CD4-positive, alpha-beta T cell (primary cell): ENCODE results near the gene NCF2. TPM values are rescaled to one million over a fixed set of nuclear protein-coding genes. Genes with fewer than 3 reads are reported as not detected.

Experiments used
- ATAC-seq: fragments of 200-7000 bp; cut with Tn5 transposase; one replicate; pipeline ENCODE4 v1.10.0; 2022; ENCODE audit warnings: mild to moderate bottlenecking; ENCODE audit not compliant: poor library complexity
- CTCF ChIA-PET: fragments of 350-600 bp; sonication (Branson Sonifier 250); formaldehyde crosslinking; loops from one replicate; lab custom pipeline; 2021; ENCODE audit warnings: antibody characterized with exemption, inconsistent platforms; lab: Charles Lee
- POLR2A ChIA-PET: fragments of 350-600 bp; sonication (Branson Sonifier 250); formaldehyde crosslinking; loops from one replicate; lab custom pipeline; 2021; ENCODE audit warnings: antibody characterized with exemption, inconsistent platforms; lab: Charles Lee
- DNase-seq, 14 experiments: peaks; one replicate each; pipeline ENCODE4 v3.0.0-alpha.2; 2013 to 2020; ENCODE audit warnings: mixed read lengths in 2 of 14
- H3K27ac ChIP-seq, 2 donors: one replicate each; pipeline versions ENCODE4 v1.5.1 to v1.7.0; 2013; ENCODE audit warnings: low read length in 2 of 2, low read depth in 1 of 2, mild to moderate bottlenecking in 1 of 2
- H3K27me3 ChIP-seq, 2 experiments: 1 replicate in 1 of 2; 2 replicates in 1 of 2; pipeline versions ENCODE4 v1.6.1 to v1.7.0; 2013; ENCODE audit warnings: low read length in 2 of 2, control low read depth in 1 of 2, mild to moderate bottlenecking in 1 of 2, moderate library complexity in 1 of 2; ENCODE audit not compliant: insufficient read depth in 2 of 2, control insufficient read depth in 1 of 2
- H3K36me3 ChIP-seq: one replicate; pipeline ENCODE4 v1.6.1; 2013; ENCODE audit warnings: low read length, control low read depth; ENCODE audit not compliant: insufficient read depth
- H3K4me1 ChIP-seq: one replicate; pipeline ENCODE4 v1.6.1; 2013; ENCODE audit warnings: low read length, control low read depth; ENCODE audit not compliant: insufficient read depth
- H3K4me3 ChIP-seq: one replicate; pipeline ENCODE4 v1.5.1; 2013; ENCODE audit warnings: mild to moderate bottlenecking, low read length, moderate library complexity
- H3K9me3 ChIP-seq, 2 experiments: 1 replicate in 1 of 2; 2 replicates in 1 of 2; pipeline versions ENCODE4 v1.6.1 to v1.7.0; 2013; ENCODE audit warnings: low read length in 2 of 2, mild to moderate bottlenecking in 2 of 2, control low read depth in 1 of 2, moderate library complexity in 1 of 2; ENCODE audit not compliant: control insufficient read depth in 1 of 2, insufficient read depth in 1 of 2
- H3K27ac Mint-ChIP-seq: one replicate; pipeline ENCODE4 v1.8.0; 2020; ENCODE audit warnings: mixed read lengths
- H3K27me3 Mint-ChIP-seq: one replicate; pipeline ENCODE4 v1.8.0; 2021; ENCODE audit warnings: mixed read lengths
- H3K36me3 Mint-ChIP-seq: one replicate; pipeline ENCODE4 v1.8.0; 2021; ENCODE audit warnings: low read depth, mixed read lengths
- H3K4me1 Mint-ChIP-seq: one replicate; pipeline ENCODE4 v1.8.0; 2021; ENCODE audit warnings: low read depth, mixed read lengths
- H3K4me3 Mint-ChIP-seq: one replicate; pipeline ENCODE4 v1.8.0; 2020; ENCODE audit warnings: mild to moderate bottlenecking, mixed read lengths
- H3K9me3 Mint-ChIP-seq: one replicate; pipeline ENCODE4 v1.8.0; 2020; ENCODE audit warnings: mixed read lengths
- intact Hi-C, 2 experiments: fragments of 100-400 bp; cut with DNase I in 1 of 2; cut with micrococcal nuclease in 1 of 2; formaldehyde crosslinking; loops; one replicate each; pipeline versions ENCODE4 v1.15.1 to v1.9.0; 2023 to 2025; cut with DNase I, micrococcal nuclease
- total RNA-seq, 174 experiments: library from RNA in 2 of 174; stranded (reverse) in 2 of 174; gene quantifications; one replicate each; pipeline ENCODE4 v1.2.3 and lab custom pipeline; 2021 to 2026
- TF ChIP-seq, protein P1 (sequence below): fragments of 200-600 bp; IDR thresholded peaks from one replicate; pipeline ENCODE4 v1.8.0; 2022; ENCODE audit warnings: antibody characterized with exemption, mild to moderate bottlenecking

The NCF2 gene
- total RNA-seq, 2 experiments from 2014 or later = 2.9 to 3.1 TPM

DNA sequence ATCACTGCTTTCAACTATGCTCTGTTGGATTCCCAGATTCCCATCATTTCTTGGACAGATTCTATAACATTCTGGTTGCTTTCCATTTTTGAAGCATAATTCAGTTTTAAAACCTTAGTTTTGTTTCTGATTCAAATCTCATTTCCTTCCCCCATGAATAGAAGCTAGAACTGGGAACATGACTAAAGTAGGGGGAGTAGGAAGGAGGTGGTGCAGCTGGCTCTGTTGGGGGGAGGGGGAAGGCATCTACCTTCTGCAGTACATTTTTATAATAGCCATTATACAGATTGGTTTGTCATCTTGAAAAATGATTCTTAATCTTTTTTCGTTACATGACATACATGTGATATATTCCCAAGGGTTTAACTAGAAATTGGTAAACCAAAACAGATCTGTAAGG lies 69.9 kb downstream of the NCF2 start:
- Histone ChIP-seq H3K4me1 (no peaks in the 10 kb centered on the region), H3K27me3 (no peaks in the 10 kb centered on the region), H3K36me3 (peaks cover 41% of the 10 kb centered on the region), H3K9me3 (no peaks in the 10 kb centered on the region), H3K4me3 (no peak overlapping the region), H3K27ac (no peak overlapping the region)
- DNase-seq (no peak), ATAC-seq (no peak)
- H3K27ac Mint-ChIP-seq = no peak overlapping the region
- H3K4me1 Mint-ChIP-seq = peaks cover 8% of the 10 kb centered on the region
- intact Hi-C loops = no loop called here
- TF ChIP-seq, protein P1, sequence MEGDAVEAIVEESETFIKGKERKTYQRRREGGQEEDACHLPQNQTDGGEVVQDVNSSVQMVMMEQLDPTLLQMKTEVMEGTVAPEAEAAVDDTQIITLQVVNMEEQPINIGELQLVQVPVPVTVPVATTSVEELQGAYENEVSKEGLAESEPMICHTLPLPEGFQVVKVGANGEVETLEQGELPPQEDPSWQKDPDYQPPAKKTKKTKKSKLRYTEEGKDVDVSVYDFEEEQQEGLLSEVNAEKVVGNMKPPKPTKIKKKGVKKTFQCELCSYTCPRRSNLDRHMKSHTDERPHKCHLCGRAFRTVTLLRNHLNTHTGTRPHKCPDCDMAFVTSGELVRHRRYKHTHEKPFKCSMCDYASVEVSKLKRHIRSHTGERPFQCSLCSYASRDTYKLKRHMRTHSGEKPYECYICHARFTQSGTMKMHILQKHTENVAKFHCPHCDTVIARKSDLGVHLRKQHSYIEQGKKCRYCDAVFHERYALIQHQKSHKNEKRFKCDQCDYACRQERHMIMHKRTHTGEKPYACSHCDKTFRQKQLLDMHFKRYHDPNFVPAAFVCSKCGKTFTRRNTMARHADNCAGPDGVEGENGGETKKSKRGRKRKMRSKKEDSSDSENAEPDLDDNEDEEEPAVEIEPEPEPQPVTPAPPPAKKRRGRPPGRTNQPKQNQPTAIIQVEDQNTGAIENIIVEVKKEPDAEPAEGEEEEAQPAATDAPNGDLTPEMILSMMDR = no peak
- H3K9me3 Mint-ChIP-seq = no peaks in the 10 kb centered on the region
- H3K36me3 Mint-ChIP-seq = peaks cover 92% of the 10 kb centered on the region
- ChIA-PET CTCF (no interaction called here), POLR2A (no interaction called here)
- no peaks in the 10 kb centered on the region for H3K27me3 Mint-ChIP-seq
- H3K4me3 Mint-ChIP-seq = no peak overlapping the region

DNA sequence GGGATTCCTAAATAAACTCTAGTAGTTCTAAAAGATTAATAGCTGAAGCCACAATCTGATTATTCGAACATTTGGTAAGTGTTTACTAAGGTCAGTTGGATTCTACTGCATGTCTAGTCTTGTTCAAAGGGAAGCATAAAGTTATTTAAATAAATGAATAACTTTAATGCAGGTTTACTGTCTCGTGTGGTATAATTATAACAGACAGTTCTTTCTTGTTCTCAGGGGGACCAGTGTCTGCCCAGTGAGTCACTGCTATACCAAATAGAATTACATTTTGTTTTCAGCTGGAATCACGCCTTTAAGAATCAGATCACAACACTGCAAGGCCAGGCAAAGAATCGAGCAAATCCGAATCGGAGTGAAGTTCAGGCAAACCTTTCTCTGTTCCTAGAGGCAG lies 72.9 kb downstream of the NCF2 start:
- peaks cover 12% of the 10 kb centered on the region for H3K4me1 Mint-ChIP-seq
- ChIA-PET POLR2A (no interaction called here), CTCF (no interaction called here)
- DNase-seq (no peak), ATAC-seq (no peak)
- H3K36me3 Mint-ChIP-seq = peaks cover 81% of the 10 kb centered on the region
- no peak overlapping the region for H3K4me3 Mint-ChIP-seq
- H3K4me3 ChIP-seq = no peak overlapping the region
- peaks cover 38% of the 10 kb centered on the region for H3K36me3 ChIP-seq
- H3K27ac Mint-ChIP-seq = no peak overlapping the region
- intact Hi-C loops = loop anchor here in 1 of 2 experiments (5.0 kb wide), 1 partner anchor 40 kb away; no protein-coding TSS in a partner anchor
- TF ChIP-seq, protein P1 = no peak
- no peaks in the 10 kb centered on the region for H3K4me1 ChIP-seq
- H3K27ac ChIP-seq = no peak overlapping the region
- H3K27me3 ChIP-seq = no peaks in the 10 kb centered on the region
- no peaks in the 10 kb centered on the region for H3K9me3 ChIP-seq
- no peaks in the 10 kb centered on the region for H3K27me3 Mint-ChIP-seq
- no peaks in the 10 kb centered on the region for H3K9me3 Mint-ChIP-seq

DNA sequence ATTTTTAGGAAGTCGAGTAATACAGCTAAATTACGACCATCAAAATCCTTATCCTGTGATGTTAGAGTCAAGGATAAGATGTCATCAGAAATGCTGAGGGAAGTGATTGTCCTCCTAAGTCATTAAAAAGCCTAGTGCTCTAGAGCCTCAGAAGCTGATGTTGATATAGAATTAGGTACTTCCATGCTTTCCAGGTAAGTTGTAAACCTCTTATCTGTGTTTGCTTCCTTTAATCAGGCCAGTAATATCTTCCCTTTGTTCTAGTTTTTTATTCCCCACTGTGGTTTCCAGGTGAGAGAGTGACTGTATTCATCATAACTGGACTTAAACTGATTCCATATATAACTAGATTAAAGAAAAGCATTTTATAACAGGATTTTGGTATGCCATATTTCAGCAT lies 73.5 kb downstream of the NCF2 start:
- peaks cover 18% of the 10 kb centered on the region for H3K4me1 Mint-ChIP-seq
- H3K27me3 Mint-ChIP-seq = no peaks in the 10 kb centered on the region
- ChIA-PET CTCF (no interaction called here), POLR2A (no interaction called here)
- TF ChIP-seq, protein P1 = no peak
- DNase-seq (no peak), ATAC-seq (no peak)
- H3K9me3 Mint-ChIP-seq = no peaks in the 10 kb centered on the region
- Histone ChIP-seq H3K27me3 (no peaks in the 10 kb centered on the region), H3K4me3 (no peak overlapping the region), H3K4me1 (no peaks in the 10 kb centered on the region), H3K9me3 (no peaks in the 10 kb centered on the region), H3K36me3 (peaks cover 38% of the 10 kb centered on the region), H3K27ac (no peak overlapping the region)
- peaks cover 80% of the 10 kb centered on the region for H3K36me3 Mint-ChIP-seq
- no peak overlapping the region for H3K4me3 Mint-ChIP-seq
- intact Hi-C loops = loop anchor here in 1 of 2 experiments (5.0 kb wide), 1 partner anchor 39 kb away; no protein-coding TSS in a partner anchor
- H3K27ac Mint-ChIP-seq = no peak overlapping the region
